Neural crest cell (in vitro differentiated cells): ENCODE data around the gene ANKRD23. TPM values are rescaled to one million over a fixed set of nuclear protein-coding genes. Genes with fewer than 3 reads are reported as not detected.

Source experiments
- DNase-seq: peaks from one replicate; pipeline ENCODE4 v3.0.0; 2021; ENCODE audit warnings: low read depth, mixed read lengths, low spot score
- H3K27ac Mint-ChIP-seq: one replicate; pipeline ENCODE4 v1.8.0; 2021; ENCODE audit warnings: mild to moderate bottlenecking, mixed read lengths; ENCODE audit not compliant: unreplicated experiment
- H3K27me3 Mint-ChIP-seq: 2 replicates; pipeline ENCODE4 v1.8.0; 2021; ENCODE audit warnings: low read depth, mild to moderate bottlenecking, mixed read lengths
- H3K36me3 Mint-ChIP-seq: 2 replicates; pipeline ENCODE4 v1.8.0; 2021; ENCODE audit warnings: low read depth, mild to moderate bottlenecking, mixed read lengths
- H3K4me1 Mint-ChIP-seq: 2 replicates; pipeline ENCODE4 v1.8.0; 2021; ENCODE audit warnings: mixed read lengths
- H3K4me3 Mint-ChIP-seq: one replicate; pipeline ENCODE4 v1.8.0; 2021; ENCODE audit warnings: mild to moderate bottlenecking, mixed read lengths
- H3K9me3 Mint-ChIP-seq: 2 replicates; pipeline ENCODE4 v1.8.0; 2021; ENCODE audit warnings: mixed read lengths
- total RNA-seq: library from RNA; stranded (reverse); gene quantifications from 2 replicates; pipeline ENCODE4 v1.2.1, GENCODE V29; 2021
- TF ChIP-seq, protein P1 (sequence below): fragments of 200-600 bp; sonication (generic); conservative IDR thresholded peaks from 2 replicates; pipeline ENCODE4 v1.5.0; 2021; ENCODE audit warnings: antibody characterized with exemption, mild to moderate bottlenecking

Gene ANKRD23
- total RNA-seq, 1 donor from 2014 or later: 11.4 TPM

DNA sequence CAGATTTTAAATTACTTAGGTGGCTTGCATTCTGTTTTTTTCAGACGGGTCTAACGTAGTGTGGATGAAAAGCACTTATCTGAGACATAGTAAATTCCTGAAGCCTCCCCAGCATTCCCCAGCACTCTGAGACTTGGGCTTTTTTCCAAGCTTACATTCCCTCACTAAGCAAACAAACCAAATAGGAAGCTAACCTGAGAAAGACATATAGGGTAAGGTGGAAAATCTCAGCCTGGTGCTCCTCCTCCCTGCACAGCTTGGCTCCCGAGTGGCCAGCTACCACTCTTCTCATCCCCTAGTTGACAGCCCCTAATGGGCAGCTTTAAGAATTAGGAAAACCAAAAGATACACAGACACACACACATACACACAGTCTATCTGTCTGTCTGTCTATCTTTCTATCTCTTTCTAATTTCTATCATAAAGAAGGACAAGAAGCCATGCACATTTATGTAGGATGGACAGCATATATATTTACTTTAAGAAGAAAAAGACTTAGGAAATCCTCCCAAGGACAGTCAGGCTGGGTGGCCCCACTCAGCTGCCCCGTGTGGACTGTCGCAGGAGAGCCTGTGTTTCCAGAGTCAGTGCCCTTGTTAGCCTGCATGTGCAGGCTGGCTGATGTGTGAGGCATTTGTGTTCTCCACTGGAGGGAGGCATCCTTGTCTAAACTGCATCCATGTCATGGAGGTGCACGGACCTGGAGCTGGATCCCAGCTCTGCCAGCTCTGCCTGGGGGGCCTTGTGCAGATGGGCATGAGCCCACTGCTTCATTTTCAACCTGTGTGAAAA, 19.5 kb downstream of the ANKRD23 start:
- Mint-ChIP-seq H3K27me3 (no peaks in the 10 kb centered on the region), H3K27ac (peak overlapping the region; percentile 35), H3K36me3 (peaks cover 7% of the 10 kb centered on the region), H3K9me3 (no peaks in the 10 kb centered on the region), H3K4me3 (peak overlapping the region; percentile 23), H3K4me1 (peaks cover 21% of the 10 kb centered on the region)
- TF ChIP-seq, protein P1, sequence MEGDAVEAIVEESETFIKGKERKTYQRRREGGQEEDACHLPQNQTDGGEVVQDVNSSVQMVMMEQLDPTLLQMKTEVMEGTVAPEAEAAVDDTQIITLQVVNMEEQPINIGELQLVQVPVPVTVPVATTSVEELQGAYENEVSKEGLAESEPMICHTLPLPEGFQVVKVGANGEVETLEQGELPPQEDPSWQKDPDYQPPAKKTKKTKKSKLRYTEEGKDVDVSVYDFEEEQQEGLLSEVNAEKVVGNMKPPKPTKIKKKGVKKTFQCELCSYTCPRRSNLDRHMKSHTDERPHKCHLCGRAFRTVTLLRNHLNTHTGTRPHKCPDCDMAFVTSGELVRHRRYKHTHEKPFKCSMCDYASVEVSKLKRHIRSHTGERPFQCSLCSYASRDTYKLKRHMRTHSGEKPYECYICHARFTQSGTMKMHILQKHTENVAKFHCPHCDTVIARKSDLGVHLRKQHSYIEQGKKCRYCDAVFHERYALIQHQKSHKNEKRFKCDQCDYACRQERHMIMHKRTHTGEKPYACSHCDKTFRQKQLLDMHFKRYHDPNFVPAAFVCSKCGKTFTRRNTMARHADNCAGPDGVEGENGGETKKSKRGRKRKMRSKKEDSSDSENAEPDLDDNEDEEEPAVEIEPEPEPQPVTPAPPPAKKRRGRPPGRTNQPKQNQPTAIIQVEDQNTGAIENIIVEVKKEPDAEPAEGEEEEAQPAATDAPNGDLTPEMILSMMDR: no peak
- DNase-seq: no peak

DNA sequence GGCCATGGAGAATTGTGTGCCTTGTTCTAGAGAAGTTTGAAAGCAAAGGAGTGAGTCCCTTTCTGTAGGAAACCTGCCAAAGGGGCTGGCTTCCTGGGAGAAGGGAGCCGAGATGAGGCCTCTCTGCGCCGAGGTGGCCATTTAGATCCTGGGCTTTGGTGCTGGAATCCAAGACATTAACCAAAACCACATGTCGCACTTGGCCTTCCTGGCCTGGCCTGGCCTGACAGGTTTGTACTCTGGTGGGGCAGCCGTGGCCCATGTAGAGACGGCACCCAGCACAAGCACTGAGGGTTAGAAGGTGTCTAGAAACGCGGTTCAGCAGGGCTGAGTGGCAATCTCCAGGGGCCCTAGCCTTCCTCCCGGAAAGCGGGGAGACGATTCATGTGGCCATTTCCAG, 20.6 kb downstream of the ANKRD23 start:
- Mint-ChIP-seq H3K4me1 (peaks cover 32% of the 10 kb centered on the region), H3K9me3 (no peaks in the 10 kb centered on the region)

DNA sequence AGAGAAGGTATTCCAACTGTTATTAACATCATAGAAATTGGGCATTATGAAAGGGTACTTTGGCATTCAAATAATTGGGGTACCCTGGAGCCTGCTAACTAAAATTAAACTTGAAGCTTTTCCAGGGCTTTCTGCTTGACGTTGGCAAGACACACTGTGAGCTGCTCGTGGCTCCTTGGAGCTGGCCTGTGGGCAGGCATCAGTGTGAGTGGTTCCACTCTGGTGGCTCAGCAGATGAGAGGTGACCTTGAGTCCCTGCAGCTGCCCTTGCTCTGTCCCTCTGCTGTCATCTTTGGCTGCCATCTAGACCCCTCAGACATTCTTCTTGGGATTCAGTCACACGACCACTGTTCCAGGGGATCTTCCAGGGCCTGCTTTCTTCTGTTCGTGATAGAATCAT, 21.0 kb downstream of the ANKRD23 start:
- Mint-ChIP-seq H3K27ac (no peak overlapping the region), H3K9me3 (no peaks in the 10 kb centered on the region), H3K4me3 (peak overlapping the region; percentile 47), H3K27me3 (no peaks in the 10 kb centered on the region), H3K4me1 (peaks cover 36% of the 10 kb centered on the region), H3K36me3 (peaks cover 10% of the 10 kb centered on the region)
- TF ChIP-seq, protein P1: no peak
- DNase-seq: no peak

More for the DNA sequence above, 20.6 kb downstream of the ANKRD23 start:
- Mint-ChIP-seq H3K36me3 (peaks cover 10% of the 10 kb centered on the region), H3K4me3 (no peak overlapping the region), H3K27ac (no peak overlapping the region), H3K27me3 (no peaks in the 10 kb centered on the region)
- DNase-seq: no peak
- TF ChIP-seq, protein P1: no peak

DNA sequence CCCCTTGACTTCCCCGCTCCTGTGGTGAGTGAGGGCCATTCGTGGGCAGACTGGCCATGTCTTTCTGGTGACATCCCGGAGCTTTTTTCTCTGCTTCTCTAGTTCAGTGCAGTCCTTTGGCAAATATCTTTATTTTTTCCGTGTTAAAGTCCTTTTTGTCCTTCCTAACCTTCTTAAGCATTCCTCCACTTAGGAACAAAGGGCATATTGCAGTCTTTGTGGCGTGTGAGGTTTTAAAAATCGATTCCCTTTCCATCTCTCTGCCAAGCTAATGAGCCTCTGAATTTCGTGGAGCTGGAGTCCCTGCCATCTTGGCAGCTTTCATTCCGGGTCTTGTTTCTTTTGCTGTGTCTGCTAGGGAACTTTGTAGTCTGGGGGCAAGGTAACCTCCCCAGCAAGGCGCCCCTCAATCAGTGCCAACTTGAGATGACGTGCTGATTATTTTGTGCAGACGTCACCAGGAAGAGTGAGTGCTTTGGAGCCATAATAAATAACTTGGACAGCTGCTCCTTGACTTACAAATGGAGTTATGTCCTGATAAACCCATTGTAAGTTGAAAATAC, 22.6 kb downstream of the ANKRD23 start:
- peaks cover 10% of the 10 kb centered on the region for H3K36me3 Mint-ChIP-seq
- H3K9me3 Mint-ChIP-seq: no peaks in the 10 kb centered on the region

GRCh38 chr2:96819876-96820511, 23.8 kb downstream of the ANKRD23 start:
- TF ChIP-seq, protein P1: no peak
- no peak overlapping the region for H3K27ac Mint-ChIP-seq

More for the DNA sequence above, 22.6 kb downstream of the ANKRD23 start:
- peaks cover 43% of the 10 kb centered on the region for H3K4me1 Mint-ChIP-seq
- TF ChIP-seq, protein P1: no peak
- H3K4me3 Mint-ChIP-seq: peak overlapping the region; percentile 66
- H3K27me3 Mint-ChIP-seq: no peaks in the 10 kb centered on the region
- no peak for DNase-seq
- no peak overlapping the region for H3K27ac Mint-ChIP-seq

More at GRCh38 chr2:96819876-96820511, 23.8 kb downstream of the ANKRD23 start:
- Mint-ChIP-seq H3K36me3 (peaks cover 10% of the 10 kb centered on the region), H3K4me1 (peaks cover 49% of the 10 kb centered on the region), H3K4me3 (peak overlapping the region; percentile 90), H3K27me3 (no peaks in the 10 kb centered on the region), H3K9me3 (no peaks in the 10 kb centered on the region)
- DNase-seq: no peak
